RWPE2 (cell line): ENCODE results near the gene COL23A1.

Source experiments
- ATAC-seq: fragments of 200-7000 bp; cut with Tn5 transposase; 3 replicates; pipeline ENCODE4 v1.9.1; 2021; ENCODE audit warnings: low read depth
- DNase-seq: peaks from one replicate; pipeline ENCODE4 v3.0.0-alpha.2; 2020; ENCODE audit warnings: low spot score
- H3K27ac ChIP-seq: fragments of 450-650 bp; 2 replicates; pipeline ENCODE4 v1.5.1; 2017; ENCODE audit warnings: mild to moderate bottlenecking; ENCODE audit not compliant: poor library complexity, severe bottlenecking
- H3K27me3 ChIP-seq: fragments of 250-450 bp; sonication (Bioruptor Pico); 2 replicates; pipeline ENCODE4 v1.5.1; 2021; ENCODE audit warnings: mild to moderate bottlenecking, moderate library complexity; ENCODE audit not compliant: insufficient read depth, poor library complexity, severe bottlenecking
- H3K36me3 ChIP-seq: fragments of 250-450 bp; sonication (Bioruptor Pico); 2 replicates; pipeline ENCODE4 v1.5.1; 2020; ENCODE audit warnings: low read depth, mild to moderate bottlenecking, moderate library complexity
- H3K4me1 ChIP-seq: fragments of 250-450 bp; sonication (Bioruptor Pico); 2 replicates; pipeline ENCODE4 v1.5.1; 2021; ENCODE audit warnings: mild to moderate bottlenecking, moderate library complexity; ENCODE audit not compliant: insufficient read depth, poor library complexity, severe bottlenecking
- H3K4me3 ChIP-seq: fragments of 250-450 bp; sonication (Bioruptor Pico); 2 replicates; pipeline ENCODE4 v1.5.1; 2021; ENCODE audit warnings: mild to moderate bottlenecking, moderate library complexity; ENCODE audit not compliant: severe bottlenecking
- H3K9me3 ChIP-seq: fragments of 250-450 bp; sonication (Bioruptor Pico); 2 replicates; pipeline ENCODE4 v1.5.1; 2021; ENCODE audit warnings: mild to moderate bottlenecking, moderate library complexity; ENCODE audit not compliant: severe bottlenecking
- CTCF ChIP-seq: fragments of 450-650 bp; IDR thresholded peaks from one replicate; pipeline ENCODE4 v1.5.1; 2017; ENCODE audit warnings: mild to moderate bottlenecking, moderate library complexity; ENCODE audit not compliant: poor library complexity, severe bottlenecking

COL23A1 gene

GRCh38 chr5:178349625-178350353, 240.4 kb downstream of the COL23A1 start:
- Histone ChIP-seq H3K27ac (no peak overlapping the region), H3K9me3 (no peaks in the 10 kb centered on the region), H3K4me1 (no peaks in the 10 kb centered on the region), H3K4me3 (no peak overlapping the region), H3K27me3 (no peaks in the 10 kb centered on the region), H3K36me3 (no peaks in the 10 kb centered on the region)
- DNase-seq (peak; percentile 42), ATAC-seq (no peak; the same call in 2 of the 3 replicates)
- no peak for TF ChIP-seq CTCF

- no peak for TF ChIP-seq CTCF
- DNase-seq: peak; percentile 41
- ATAC-seq: no peak
These were observed 241.1 kb downstream of the COL23A1 start for GRCh38 chr5:178349075-178349511.

GRCh38 chr5:178348356-178349074, 241.7 kb downstream of the COL23A1 start:
- Histone ChIP-seq H3K27me3 (no peaks in the 10 kb centered on the region), H3K4me1 (no peaks in the 10 kb centered on the region), H3K4me3 (no peak overlapping the region), H3K27ac (no peak overlapping the region), H3K9me3 (no peaks in the 10 kb centered on the region), H3K36me3 (no peaks in the 10 kb centered on the region)
- ATAC-seq: no peak
- no peak for TF ChIP-seq CTCF
- peak; percentile 50 for DNase-seq

More at GRCh38 chr5:178349075-178349511, 241.1 kb downstream of the COL23A1 start:
- Histone ChIP-seq H3K4me1 (no peaks in the 10 kb centered on the region), H3K36me3 (no peaks in the 10 kb centered on the region), H3K27ac (no peak overlapping the region), H3K9me3 (no peaks in the 10 kb centered on the region), H3K27me3 (no peaks in the 10 kb centered on the region), H3K4me3 (no peak overlapping the region)

GRCh38 chr5:178347956-178348355, 242.2 kb downstream of the COL23A1 start:
- H3K4me1 ChIP-seq: no peaks in the 10 kb centered on the region
- no peak overlapping the region for H3K4me3 ChIP-seq
- H3K27me3 ChIP-seq: no peaks in the 10 kb centered on the region
- ATAC-seq (no peak), DNase-seq (peak; percentile 69)
- no peaks in the 10 kb centered on the region for H3K9me3 ChIP-seq
- no peaks in the 10 kb centered on the region for H3K36me3 ChIP-seq
- no peak overlapping the region for H3K27ac ChIP-seq
- TF ChIP-seq CTCF: no peak
